H1 (cell line): ENCODE measurements around the gene KCNJ10. TPM values are rescaled to one million over a fixed set of nuclear protein-coding genes. Genes with fewer than 3 reads are reported as not detected.

Experiments used
- POLR2AphosphoS5 ChIP-seq: IDR thresholded peaks from 2 replicates; pipeline ENCODE4 v1.6.1; 2011; ENCODE audit warnings: low read depth, low read length
- polyA plus RNA-seq, 7 experiments: library from polyadenylated mRNA; depleted of rRNA in 3 of 7; stranded (reverse) in 5 of 7; unstranded in 2 of 7; fragments of >200 nt in 5 of 7; fragments of 200-250 nt in 2 of 7; gene quantifications; 1 replicate in 5 of 7; 2 replicates in 1 of 7; 4 replicates in 1 of 7; pipeline versions ENCODE4 v1.2.1 to v1.2.3, GENCODE V29; 2011 to 2013; ENCODE audit warnings: missing spikeins in 2 of 7, mixed read lengths in 2 of 7
- total RNA-seq: library from RNA; stranded (reverse); fragmentation: NEBNext Ultra II Directional; extraction: Animal tissue kit (Norgen Biotek cat#: 25700); gene quantifications from 2 replicates; pipeline ENCODE4 v1.2.1, GENCODE V29; 2021

Gene KCNJ10
- total and polyA plus RNA-seq, 2 of the 8 experiments (the other 6 are each of a cell fraction or from before 2014, with no cell fraction given): 1.7 to 2.4 TPM

GRCh38 chr1:160081261-160081936 lies 11.4 kb upstream of the KCNJ10 start, which contains the start of gene KCNJ9 (continued):
- TF ChIP-seq POLR2AphosphoS5: no peak
- TF ChIP-seq, all 59 proteins: peak for 0
